ENCODE results near the gene CGB3.

Gene CGB3

GRCh38 chr19:49004964-49005614, 19.0 kb downstream of the CGB3 start:
- no peak for TF ChIP-seq CTCF (IDR thresholded peaks at IDR 0.05; ENCODE audit: borderline replicate concordance, control extremely low read depth, extremely low read depth, insufficient read depth, missing control alignments)
- DNase-seq (ENCODE audit: low spot score): no peak
- in situ Hi-C loops (cut with MboI; ENCODE audit: low sequenced_read_pairs, unreplicated experiment): no loop called here

DNA sequence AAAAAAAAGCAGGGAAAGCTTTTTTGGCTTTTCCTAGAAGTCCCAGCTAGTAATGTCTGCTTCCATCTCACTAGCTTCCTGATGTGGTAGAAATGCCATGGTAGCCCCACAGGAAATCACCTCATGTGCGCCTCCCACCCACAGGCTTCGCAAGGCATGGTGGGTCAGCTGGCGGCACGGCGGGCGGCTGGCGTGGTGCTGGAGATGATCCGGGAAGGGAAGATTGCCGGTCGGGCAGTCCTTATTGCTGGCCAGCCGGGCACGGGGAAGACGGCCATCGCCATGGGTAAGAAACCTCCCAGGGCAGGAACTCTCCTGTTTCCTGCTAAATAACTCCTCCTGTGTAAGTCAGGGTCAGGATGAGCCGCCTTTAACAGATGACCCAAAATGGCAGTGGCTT, 20.0 kb downstream of the CGB3 start:
- TF ChIP-seq CTCF (IDR thresholded peaks at IDR 0.05; ENCODE audit: borderline replicate concordance, control extremely low read depth, extremely low read depth, insufficient read depth, missing control alignments): no peak
- no peak for DNase-seq (ENCODE audit: low spot score)
- in situ Hi-C loops (cut with MboI; ENCODE audit: low sequenced_read_pairs, unreplicated experiment): no loop called here

- in situ Hi-C loops (cut with MboI; ENCODE audit: low sequenced_read_pairs, unreplicated experiment): no loop called here
- DNase-seq (ENCODE audit: low spot score): peak; percentile 72
- TF ChIP-seq CTCF (IDR thresholded peaks at IDR 0.05; ENCODE audit: borderline replicate concordance, control extremely low read depth, extremely low read depth, insufficient read depth, missing control alignments): peak; percentile 64
Measured at GRCh38 chr19:48999481-49000325, 24.4 kb downstream of the CGB3 start.

- TF ChIP-seq CTCF (IDR thresholded peaks at IDR 0.05; ENCODE audit: borderline replicate concordance, control extremely low read depth, extremely low read depth, insufficient read depth, missing control alignments): peak; percentile 46
- in situ Hi-C loops (cut with MboI; ENCODE audit: low sequenced_read_pairs, unreplicated experiment): no loop called here
- peak; percentile 60 for DNase-seq (ENCODE audit: low spot score)
Measured at GRCh38 chr19:48997972-48998371, 26.2 kb downstream of the CGB3 start.

GRCh38 chr19:48994035-48994386, 30.1 kb downstream of the CGB3 start:
- in situ Hi-C loops (cut with MboI; ENCODE audit: low sequenced_read_pairs, unreplicated experiment): no loop called here
- no peak for TF ChIP-seq CTCF (IDR thresholded peaks at IDR 0.05; ENCODE audit: borderline replicate concordance, control extremely low read depth, extremely low read depth, insufficient read depth, missing control alignments)
- no peak for DNase-seq (ENCODE audit: low spot score)

GRCh38 chr19:48993175-48994034, 30.7 kb downstream of the CGB3 start, which contains the start of the genes GYS1 and RUVBL2:
GYS1 (minus strand) TSS chr19:48993309; CDS start chr19:48993112, 197 bp downstream.
RUVBL2 (plus strand) TSS chr19:48993887; CDS start chr19:48993912, 25 bp downstream.
- peak; percentile 99 for DNase-seq (ENCODE audit: low spot score)
- in situ Hi-C loops (cut with MboI; ENCODE audit: low sequenced_read_pairs, unreplicated experiment): no loop called here
- TF ChIP-seq CTCF (IDR thresholded peaks at IDR 0.05; ENCODE audit: borderline replicate concordance, control extremely low read depth, extremely low read depth, insufficient read depth, missing control alignments): peak; percentile 96

Measured in GM13976 (cell line).